A549 (cell line): ENCODE data around the gene AGAP3.

Source experiments
- CEBPB ChIP-seq, 2 experiments: fragments of >200 bp in 1 of 2; sonication (Bioruptor Twin) in 1 of 2; formaldehyde crosslinking in 1 of 2; IDR thresholded peaks; 2 replicates each; pipeline ENCODE4 v1.6.1; 2012 to 2016
- CTCF ChIP-seq: fragments of >200 bp; sonication (Bioruptor Twin); formaldehyde crosslinking; IDR thresholded peaks from 3 replicates; pipeline ENCODE4 v1.5.1; 2016
- JUN ChIP-seq, 2 experiments: fragments of >200 bp; sonication (Bioruptor Twin); formaldehyde crosslinking; IDR thresholded peaks; 2 replicates in 1 of 2; 3 replicates in 1 of 2; pipeline ENCODE4 v1.6.1; 2016 to 2017
- MAX ChIP-seq: IDR thresholded peaks from 2 replicates; pipeline ENCODE4 v1.6.1; 2012
- PBX3 ChIP-seq: IDR thresholded peaks from 2 replicates; pipeline ENCODE4 v1.6.1; 2012
- POLR2A ChIP-seq: IDR thresholded peaks from 2 replicates; pipeline ENCODE4 v1.6.1; 2012; ENCODE audit warnings: mild to moderate bottlenecking, low read length
- RAD21 ChIP-seq, 2 experiments: fragments of >200 bp in 1 of 2; sonication (Bioruptor Twin) in 1 of 2; formaldehyde crosslinking in 1 of 2; IDR thresholded peaks in 1 of 2; conservative IDR thresholded peaks in 1 of 2; 2 replicates in 1 of 2; 3 replicates in 1 of 2; pipeline ENCODE4 v1.6.1; 2012 to 2018; ENCODE audit warnings: inconsistent platforms in 1 of 2
- USF2 ChIP-seq: fragments of 450-650 bp; IDR thresholded peaks from 2 replicates; pipeline ENCODE4 v1.6.1; 2014; ENCODE audit warnings: antibody characterized with exemption

GRCh38 chr7:151093748-151094147 is 7.5 kb downstream of the AGAP3 start:
- TF ChIP-seq CEBPB (IDR thresholded peaks at IDR 0.05) (no peak), RAD21 (conservative IDR thresholded peaks at IDR 0.05 in 1 of 2, IDR thresholded peaks at IDR 0.05 in 1 of 2) (no peak), USF2 (no peak), POLR2A (no peak), MAX (no peak), CTCF (no peak), PBX3 (no peak), JUN (IDR thresholded peaks at IDR 0.05) (no peak)
